ENCODE data around the gene TOGARAM2.

TOGARAM2 gene

DNA sequence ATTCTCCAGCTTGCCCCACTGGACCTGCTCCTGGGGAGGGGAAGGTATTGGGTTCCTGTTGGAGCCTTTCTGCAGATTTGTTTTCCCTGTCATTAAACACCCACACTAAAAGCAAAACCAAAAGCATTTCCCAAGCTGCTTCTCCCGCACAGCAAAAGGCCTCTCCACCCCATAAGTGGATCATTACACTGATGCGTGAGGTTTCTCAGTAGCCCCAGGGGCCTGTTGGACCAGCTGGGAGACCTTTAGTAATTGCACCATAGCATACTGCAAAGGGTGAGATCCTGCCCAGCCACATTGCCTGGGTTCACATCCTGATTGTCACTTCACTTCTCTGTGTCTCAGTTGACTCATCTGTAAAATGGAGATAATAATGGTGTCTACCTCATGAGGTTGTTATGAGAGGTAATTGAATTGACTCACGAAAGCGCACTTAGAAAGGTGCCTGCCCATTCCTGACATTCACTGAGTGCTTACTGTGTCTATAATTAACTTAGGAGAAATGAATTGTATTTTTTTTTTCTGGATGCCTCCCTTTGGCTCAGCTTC is 43.9 kb downstream of the TOGARAM2 start:
- WGBS = 89% methylated on average over 4 of the region's 4 CpGs
- H3K9ac ChIP-seq (ENCODE audit: low read depth, low read length) = no peak overlapping the region

GRCh38 chr2:29025711-29026110 is 44.6 kb downstream of the TOGARAM2 start:
- Histone ChIP-seq H3K9ac (ENCODE audit: low read depth, low read length) (no peak overlapping the region), H3K4me1 (ENCODE audit: insufficient read depth, low read length) (no peaks in the 10 kb centered on the region), H3K9me3 (ENCODE audit: insufficient read depth, low read depth, low read length) (no peaks in the 10 kb centered on the region), H3K4me3 (ENCODE audit: low read length) (no peak overlapping the region), H3K36me3 (ENCODE audit: insufficient read depth, low read length) (no peaks in the 10 kb centered on the region), H3K27ac (ENCODE audit: low read depth, low read length) (no peak overlapping the region), H3K27me3 (ENCODE audit: insufficient read depth, low read length) (no peaks in the 10 kb centered on the region)
- 87% methylated on average over 3 of the region's 3 CpGs for WGBS

More for the DNA sequence above, 43.9 kb downstream of the TOGARAM2 start:
- H3K9me3 ChIP-seq (ENCODE audit: insufficient read depth, low read depth, low read length) = no peaks in the 10 kb centered on the region
- no peak overlapping the region for H3K4me3 ChIP-seq (ENCODE audit: low read length)
- no peaks in the 10 kb centered on the region for H3K36me3 ChIP-seq (ENCODE audit: insufficient read depth, low read length)
- H3K27ac ChIP-seq (ENCODE audit: low read depth, low read length) = no peak overlapping the region
- no peaks in the 10 kb centered on the region for H3K27me3 ChIP-seq (ENCODE audit: insufficient read depth, low read length)
- H3K4me1 ChIP-seq (ENCODE audit: insufficient read depth, low read length) = no peaks in the 10 kb centered on the region

DNA sequence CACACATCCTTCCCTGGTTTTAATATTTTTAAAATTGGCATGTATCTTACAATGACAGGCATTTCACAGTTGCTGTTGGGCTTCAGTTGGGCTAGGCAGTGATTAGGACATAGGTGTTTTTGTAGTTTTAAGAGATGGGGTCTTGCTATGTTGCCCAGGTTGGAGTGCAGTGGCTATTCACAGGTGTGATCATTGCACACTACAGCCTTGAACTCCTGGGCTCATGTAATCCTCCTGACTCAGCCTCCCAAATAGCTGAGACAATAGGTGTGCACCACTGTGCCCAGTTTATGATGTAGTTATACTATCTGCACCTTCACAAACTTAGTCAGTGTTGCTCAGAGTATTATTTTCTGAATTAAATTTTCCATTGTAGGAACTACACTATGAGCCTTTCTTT is 49.9 kb downstream of the TOGARAM2 start:
- H3K27me3 ChIP-seq (ENCODE audit: insufficient read depth, low read length) = no peaks in the 10 kb centered on the region

GRCh38 chr2:29032189-29032588 is 51.1 kb downstream of the TOGARAM2 start:
- Histone ChIP-seq H3K4me3 (ENCODE audit: low read length) (no peak overlapping the region), H3K9ac (ENCODE audit: low read depth, low read length) (no peak overlapping the region), H3K36me3 (ENCODE audit: insufficient read depth, low read length) (no peaks in the 10 kb centered on the region), H3K4me1 (ENCODE audit: insufficient read depth, low read length) (no peaks in the 10 kb centered on the region; the same call in 1 of the 2 replicates), H3K9me3 (ENCODE audit: insufficient read depth, low read depth, low read length) (no peaks in the 10 kb centered on the region), H3K27me3 (ENCODE audit: insufficient read depth, low read length) (no peaks in the 10 kb centered on the region), H3K27ac (ENCODE audit: low read depth, low read length) (no peak overlapping the region)
- 95% methylated on average over 5 of the region's 5 CpGs for WGBS

More for the DNA sequence above, 49.9 kb downstream of the TOGARAM2 start:
- H3K9ac ChIP-seq (ENCODE audit: low read depth, low read length) = no peak overlapping the region
- H3K27ac ChIP-seq (ENCODE audit: low read depth, low read length) = no peak overlapping the region
- H3K9me3 ChIP-seq (ENCODE audit: insufficient read depth, low read depth, low read length) = no peaks in the 10 kb centered on the region
- H3K36me3 ChIP-seq (ENCODE audit: insufficient read depth, low read length) = no peaks in the 10 kb centered on the region
- no peaks in the 10 kb centered on the region; the same call in 1 of the 2 replicates for H3K4me1 ChIP-seq (ENCODE audit: insufficient read depth, low read length)
- no peak overlapping the region for H3K4me3 ChIP-seq (ENCODE audit: low read length)

- H3K4me1 ChIP-seq (ENCODE audit: insufficient read depth, low read length) = no peaks in the 10 kb centered on the region; the same call in 1 of the 2 replicates
- WGBS = 67% methylated on average over 2 of the region's 2 CpGs
- no peak overlapping the region for H3K9ac ChIP-seq (ENCODE audit: low read depth, low read length)
- no peak overlapping the region for H3K27ac ChIP-seq (ENCODE audit: low read depth, low read length)
- no peaks in the 10 kb centered on the region for H3K27me3 ChIP-seq (ENCODE audit: insufficient read depth, low read length)
- no peaks in the 10 kb centered on the region for H3K9me3 ChIP-seq (ENCODE audit: insufficient read depth, low read depth, low read length)
- no peak overlapping the region for H3K4me3 ChIP-seq (ENCODE audit: low read length)
- no peaks in the 10 kb centered on the region for H3K36me3 ChIP-seq (ENCODE audit: insufficient read depth, low read length)
Measured at GRCh38 chr2:29033172-29033571, 52.1 kb downstream of the TOGARAM2 start.

DNA sequence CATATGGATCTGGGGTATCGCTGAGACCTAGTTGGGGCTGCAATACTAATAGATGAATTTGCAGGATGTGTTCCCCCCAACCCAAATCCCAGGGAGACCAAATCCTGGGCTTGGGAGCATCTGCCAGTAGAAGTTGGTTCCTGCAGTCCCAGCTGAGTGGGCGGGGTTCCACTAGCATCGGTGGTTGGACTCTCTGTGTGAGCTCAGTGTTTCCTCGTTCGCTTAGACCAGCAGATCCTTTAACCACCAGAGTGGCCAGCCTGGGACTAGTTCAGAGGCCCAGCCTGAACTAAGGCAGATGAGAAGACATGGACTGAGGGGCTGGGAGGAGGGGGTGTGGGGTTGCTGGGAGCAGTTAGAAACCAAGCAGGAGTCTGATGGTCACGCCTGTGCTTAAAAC is 52.6 kb downstream of the TOGARAM2 start:
- Histone ChIP-seq H3K27me3 (ENCODE audit: insufficient read depth, low read length) (no peaks in the 10 kb centered on the region), H3K36me3 (ENCODE audit: insufficient read depth, low read length) (no peaks in the 10 kb centered on the region), H3K4me3 (ENCODE audit: low read length) (no peak overlapping the region), H3K4me1 (ENCODE audit: insufficient read depth, low read length) (no peaks in the 10 kb centered on the region; the same call in 1 of the 2 replicates), H3K27ac (ENCODE audit: low read depth, low read length) (no peak overlapping the region), H3K9me3 (ENCODE audit: insufficient read depth, low read depth, low read length) (no peaks in the 10 kb centered on the region), H3K9ac (ENCODE audit: low read depth, low read length) (no peak overlapping the region)
- WGBS = 91% methylated on average over 6 of the region's 6 CpGs

GRCh38 chr2:29035016-29035745 is 54.1 kb downstream of the TOGARAM2 start:
- WGBS = 96% methylated on average over 17 of the region's 17 CpGs

DNA sequence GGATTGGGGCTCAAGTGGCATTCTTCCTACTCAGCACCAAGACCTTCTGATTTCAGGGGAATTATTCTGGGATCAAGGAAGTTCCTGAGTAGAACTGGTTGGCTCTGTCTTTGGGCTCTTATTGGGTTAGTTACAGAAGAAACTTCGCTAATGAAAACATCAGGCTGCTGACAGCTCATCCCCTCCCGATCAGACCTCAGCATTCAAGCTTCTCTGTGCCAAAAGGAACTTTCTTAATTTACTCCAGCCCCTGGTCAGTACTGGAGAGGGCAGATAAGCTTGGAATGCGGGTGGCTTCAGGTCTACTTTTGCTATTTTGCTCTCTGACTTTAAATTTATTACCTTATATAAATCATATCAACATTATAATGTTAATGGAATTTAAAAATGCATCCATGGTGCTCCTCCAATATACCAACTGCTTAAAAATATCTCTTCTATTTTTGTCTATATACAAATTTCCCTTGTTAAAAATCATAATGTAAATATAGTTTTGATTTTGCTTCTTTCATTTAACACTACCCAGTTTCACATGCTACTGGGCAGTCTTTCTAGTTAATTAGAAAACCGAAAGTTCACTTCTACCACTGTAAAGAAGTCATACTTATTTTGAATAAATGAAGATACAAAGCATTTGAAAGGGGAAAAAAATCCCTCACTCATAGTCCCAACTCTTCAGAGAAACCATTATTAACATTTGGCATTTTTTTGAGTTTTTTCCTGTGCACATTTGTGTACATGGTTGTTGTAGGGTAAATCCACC is 58.8 kb downstream of the TOGARAM2 start:
- Histone ChIP-seq H3K4me1 (ENCODE audit: insufficient read depth, low read length) (no peaks in the 10 kb centered on the region), H3K4me3 (ENCODE audit: low read length) (no peak overlapping the region), H3K9me3 (ENCODE audit: insufficient read depth, low read depth, low read length) (no peaks in the 10 kb centered on the region), H3K36me3 (ENCODE audit: insufficient read depth, low read length) (no peaks in the 10 kb centered on the region), H3K27me3 (ENCODE audit: insufficient read depth, low read length) (no peaks in the 10 kb centered on the region), H3K9ac (ENCODE audit: low read depth, low read length) (no peak overlapping the region), H3K27ac (ENCODE audit: low read depth, low read length) (no peak overlapping the region)
- WGBS = 100% methylated on average over 3 of the region's 4 CpGs

More at GRCh38 chr2:29035016-29035745, 54.1 kb downstream of the TOGARAM2 start:
- Histone ChIP-seq H3K27ac (ENCODE audit: low read depth, low read length) (no peak overlapping the region), H3K4me1 (ENCODE audit: insufficient read depth, low read length) (no peaks in the 10 kb centered on the region; the same call in 1 of the 2 replicates), H3K27me3 (ENCODE audit: insufficient read depth, low read length) (no peaks in the 10 kb centered on the region), H3K9me3 (ENCODE audit: insufficient read depth, low read depth, low read length) (no peaks in the 10 kb centered on the region), H3K9ac (ENCODE audit: low read depth, low read length) (no peak overlapping the region), H3K36me3 (ENCODE audit: insufficient read depth, low read length) (no peaks in the 10 kb centered on the region), H3K4me3 (ENCODE audit: low read length) (no peak overlapping the region)

DNA sequence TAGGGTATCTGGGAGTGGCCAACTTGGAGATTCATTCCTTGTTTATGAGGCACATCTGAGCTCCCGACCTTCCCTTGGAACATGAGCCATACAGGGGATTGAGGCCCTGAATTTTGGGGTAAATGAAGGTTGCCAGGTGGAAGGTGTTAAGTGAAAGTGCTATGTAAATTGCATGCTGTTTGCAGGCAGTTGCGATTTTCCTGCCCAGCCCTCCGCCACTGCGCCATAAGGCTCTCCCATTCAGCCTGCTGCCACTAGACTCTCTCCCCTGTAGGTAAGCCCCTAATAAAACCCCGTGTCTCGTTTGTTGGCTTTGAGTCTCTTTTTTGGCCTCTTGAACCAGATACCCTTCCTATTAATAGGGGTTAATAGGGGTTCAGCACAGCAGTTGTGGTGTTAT is 59.5 kb downstream of the TOGARAM2 start:
- H3K27ac ChIP-seq (ENCODE audit: low read depth, low read length) = no peak overlapping the region
- 93% methylated on average over 6 of the region's 6 CpGs for WGBS
- no peak overlapping the region for H3K4me3 ChIP-seq (ENCODE audit: low read length)
- H3K9me3 ChIP-seq (ENCODE audit: insufficient read depth, low read depth, low read length) = no peaks in the 10 kb centered on the region
- H3K27me3 ChIP-seq (ENCODE audit: insufficient read depth, low read length) = no peaks in the 10 kb centered on the region
- no peak overlapping the region for H3K9ac ChIP-seq (ENCODE audit: low read depth, low read length)
- no peaks in the 10 kb centered on the region for H3K36me3 ChIP-seq (ENCODE audit: insufficient read depth, low read length)
- no peaks in the 10 kb centered on the region for H3K4me1 ChIP-seq (ENCODE audit: insufficient read depth, low read length)

DNA sequence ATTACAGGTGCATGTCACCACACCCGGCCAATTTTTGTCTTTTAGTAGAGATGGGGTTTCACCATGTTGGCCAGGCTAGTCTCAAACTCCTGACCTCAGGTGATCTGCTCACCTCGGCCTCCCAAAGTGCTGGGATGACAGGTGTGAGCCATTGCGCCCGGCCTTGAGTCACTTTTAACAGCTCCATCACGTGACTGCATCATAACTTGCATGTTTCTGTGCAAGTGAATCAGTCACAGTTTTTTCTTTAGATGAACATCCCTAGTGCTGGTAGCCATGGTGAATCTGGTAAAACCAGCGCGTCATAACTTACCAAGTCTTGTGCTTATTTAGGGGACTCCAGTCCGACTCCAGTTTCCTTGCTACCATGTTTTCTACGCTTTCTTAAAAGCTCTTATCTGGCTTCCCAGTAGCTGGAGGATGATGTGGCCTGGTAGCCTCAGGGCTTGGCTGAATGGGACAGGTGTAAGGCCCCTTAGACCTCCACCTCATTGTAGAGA is 60.1 kb downstream of the TOGARAM2 start:
- WGBS = 93% methylated on average over 9 of the region's 9 CpGs
- Histone ChIP-seq H3K4me3 (ENCODE audit: low read length) (no peak overlapping the region), H3K4me1 (ENCODE audit: insufficient read depth, low read length) (no peaks in the 10 kb centered on the region), H3K27ac (ENCODE audit: low read depth, low read length) (no peak overlapping the region), H3K36me3 (ENCODE audit: insufficient read depth, low read length) (no peaks in the 10 kb centered on the region), H3K27me3 (ENCODE audit: insufficient read depth, low read length) (no peaks in the 10 kb centered on the region), H3K9ac (ENCODE audit: low read depth, low read length) (no peak overlapping the region), H3K9me3 (ENCODE audit: insufficient read depth, low read depth, low read length) (no peaks in the 10 kb centered on the region)

GRCh38 chr2:29042561-29043075 is 61.5 kb downstream of the TOGARAM2 start:
- H3K9ac ChIP-seq (ENCODE audit: low read depth, low read length) = no peak overlapping the region
- WGBS = 87% methylated on average over 9 of the region's 9 CpGs
- H3K9me3 ChIP-seq (ENCODE audit: insufficient read depth, low read depth, low read length) = no peaks in the 10 kb centered on the region
- H3K27me3 ChIP-seq (ENCODE audit: insufficient read depth, low read length) = no peaks in the 10 kb centered on the region
- no peak overlapping the region for H3K4me3 ChIP-seq (ENCODE audit: low read length)
- H3K27ac ChIP-seq (ENCODE audit: low read depth, low read length) = no peak overlapping the region
- no peaks in the 10 kb centered on the region for H3K36me3 ChIP-seq (ENCODE audit: insufficient read depth, low read length)
- H3K4me1 ChIP-seq (ENCODE audit: insufficient read depth, low read length) = no peaks in the 10 kb centered on the region
